ENCODE results near the gene HNRNPM.

The HNRNPM gene

GRCh38 chr19:8461376-8461775 lies 16.6 kb downstream of the HNRNPM start:
- no peak for DNase-seq

GRCh38 chr19:8461891-8462290 lies 17.1 kb downstream of the HNRNPM start:
- DNase-seq = no peak

- no peak for DNase-seq
Observed at GRCh38 chr19:8462571-8462970, 17.8 kb downstream of the HNRNPM start.

- no peak for DNase-seq
Observed at GRCh38 chr19:8463365-8463764, 18.6 kb downstream of the HNRNPM start.

- DNase-seq = no peak
Observed at GRCh38 chr19:8466018-8466417, 21.2 kb downstream of the HNRNPM start.

GRCh38 chr19:8468124-8468523 lies 23.3 kb downstream of the HNRNPM start:
- DNase-seq = no peak

GRCh38 chr19:8468761-8469373 lies 24.1 kb downstream of the HNRNPM start:
- DNase-seq = no peak

- no peak for DNase-seq
Observed at GRCh38 chr19:8469613-8470368, 25.0 kb downstream of the HNRNPM start.

GRCh38 chr19:8473648-8474476 lies 29.1 kb downstream of the HNRNPM start:
- DNase-seq = no peak

GRCh38 chr19:8475005-8475404 lies 30.2 kb downstream of the HNRNPM start:
- no peak for DNase-seq

GRCh38 chr19:8476524-8476923 lies 31.7 kb downstream of the HNRNPM start:
- DNase-seq = no peak

- no peak for DNase-seq
Observed at GRCh38 chr19:8477889-8478288, 33.1 kb downstream of the HNRNPM start.

GRCh38 chr19:8478598-8478997 lies 33.8 kb downstream of the HNRNPM start:
- no peak for DNase-seq

GRCh38 chr19:8481201-8481600 lies 36.4 kb downstream of the HNRNPM start:
- no peak for DNase-seq

- no peak for DNase-seq
Observed at GRCh38 chr19:8481616-8482015, 36.8 kb downstream of the HNRNPM start.

GRCh38 chr19:8482696-8483095 lies 37.9 kb downstream of the HNRNPM start:
- no peak for DNase-seq

- DNase-seq = no peak
Observed at GRCh38 chr19:8483165-8483564, 38.4 kb downstream of the HNRNPM start.

- no peak for DNase-seq
Observed at GRCh38 chr19:8484331-8484894, 39.6 kb downstream of the HNRNPM start.

- no peak for DNase-seq
Observed at GRCh38 chr19:8485561-8486371, 41.0 kb downstream of the HNRNPM start.

- no peak for DNase-seq
Observed at GRCh38 chr19:8486661-8487136, 41.9 kb downstream of the HNRNPM start.

GRCh38 chr19:8487137-8487851 lies 42.5 kb downstream of the HNRNPM start:
- no peak for DNase-seq

- DNase-seq = no peak
Observed at GRCh38 chr19:8488365-8488764, 43.6 kb downstream of the HNRNPM start.
